GM12892 (cell line): ENCODE results near the gene MEIOB.

ENCODE experiments used
- POLR2A ChIP-seq: IDR thresholded peaks from 2 replicates; pipeline ENCODE4 v1.6.1; 2011; ENCODE audit warnings: low read depth, low read length, control low read depth
- TAF1 ChIP-seq: IDR thresholded peaks from 2 replicates; pipeline ENCODE4 v1.6.1; 2011; ENCODE audit warnings: low read depth, mild to moderate bottlenecking, control low read depth, low read length, borderline replicate concordance

DNA sequence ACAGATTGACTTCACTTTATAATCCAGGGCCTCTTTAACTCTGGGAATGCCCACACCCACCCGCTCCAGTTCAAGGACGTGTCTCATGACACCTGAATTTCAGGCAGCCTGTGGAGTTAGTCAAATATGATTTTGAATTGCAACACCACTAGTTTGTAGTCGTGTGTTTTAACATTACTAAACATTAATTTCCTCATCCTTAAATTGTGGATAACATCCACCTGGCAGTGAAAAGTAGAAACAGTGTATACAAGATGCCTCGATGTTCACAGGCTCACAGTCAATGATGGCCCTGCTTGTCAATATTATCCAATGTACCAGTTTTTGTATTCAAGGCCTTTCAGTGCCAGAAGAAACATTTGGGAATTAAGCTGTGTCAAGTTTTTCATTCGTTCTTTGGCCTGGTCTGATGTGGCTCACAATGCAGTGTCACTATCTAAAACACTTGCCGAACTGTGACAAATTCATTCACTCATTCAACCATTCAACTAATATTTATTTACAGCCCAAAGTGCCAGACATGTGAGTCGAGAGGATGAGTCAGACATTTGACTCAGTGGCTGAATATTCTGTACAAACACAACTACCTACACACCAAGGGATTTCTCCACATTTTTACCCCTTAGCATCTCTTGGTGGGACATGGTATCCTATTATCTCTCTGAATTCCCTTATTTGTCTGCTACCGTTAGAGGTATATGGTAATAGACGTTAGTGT is 1.4 kb downstream of the MEIOB start:
- TF ChIP-seq POLR2A (no peak), TAF1 (no peak)
